ENCODE measurements around the gene APIP.

The APIP gene

GRCh38 chr11:34890089-34890488, 26.1 kb downstream of the APIP start:
- DNase-seq (ENCODE audit: low read depth in 2 of 3, low spot score in 1 of 3), result no peak

- DNase-seq (ENCODE audit: low read depth in 2 of 3, low spot score in 1 of 3), result no peak
These were observed 28.9 kb downstream of the APIP start for GRCh38 chr11:34887260-34887659.

GRCh38 chr11:34886609-34887008, 29.6 kb downstream of the APIP start:
- no peak for DNase-seq (ENCODE audit: low read depth in 2 of 3, low spot score in 1 of 3)

GRCh38 chr11:34881900-34882299, 34.3 kb downstream of the APIP start:
- DNase-seq (ENCODE audit: low read depth in 2 of 3, low spot score in 1 of 3), result no peak

- no peak for DNase-seq (ENCODE audit: low read depth in 2 of 3, low spot score in 1 of 3)
These were observed 38.7 kb downstream of the APIP start for GRCh38 chr11:34877375-34877975.

GRCh38 chr11:34874202-34874601, 42.0 kb downstream of the APIP start:
- DNase-seq (ENCODE audit: low read depth in 2 of 3, low spot score in 1 of 3), result no peak

GRCh38 chr11:34870548-34871196, 45.5 kb downstream of the APIP start:
- DNase-seq (ENCODE audit: low read depth in 2 of 3, low spot score in 1 of 3), result no peak

- no peak for DNase-seq (ENCODE audit: low read depth in 2 of 3, low spot score in 1 of 3)
These were observed 46.8 kb downstream of the APIP start for GRCh38 chr11:34869425-34869824.

GRCh38 chr11:34866375-34866774, 49.8 kb downstream of the APIP start:
- DNase-seq (ENCODE audit: low read depth in 2 of 3, low spot score in 1 of 3), result no peak

GRCh38 chr11:34865261-34865660, 50.9 kb downstream of the APIP start:
- DNase-seq (ENCODE audit: low read depth in 2 of 3, low spot score in 1 of 3), result no peak

- no peak for DNase-seq (ENCODE audit: low read depth in 2 of 3, low spot score in 1 of 3)
These were observed 51.8 kb downstream of the APIP start for GRCh38 chr11:34864424-34864823.

- no peak for DNase-seq (ENCODE audit: low read depth in 2 of 3, low spot score in 1 of 3)
These were observed 53.1 kb downstream of the APIP start for GRCh38 chr11:34863048-34863447.

- DNase-seq (ENCODE audit: low read depth in 2 of 3, low spot score in 1 of 3), result no peak
These were observed 55.7 kb downstream of the APIP start for GRCh38 chr11:34860518-34860917.

- DNase-seq (ENCODE audit: low read depth in 2 of 3, low spot score in 1 of 3), result no peak
These were observed 56.1 kb downstream of the APIP start for GRCh38 chr11:34860034-34860433.

GRCh38 chr11:34859496-34859895, 56.7 kb downstream of the APIP start:
- DNase-seq (ENCODE audit: low read depth in 2 of 3, low spot score in 1 of 3), result no peak

GRCh38 chr11:34857463-34857862, 58.7 kb downstream of the APIP start:
- no peak for DNase-seq (ENCODE audit: low read depth in 2 of 3, low spot score in 1 of 3)

GRCh38 chr11:34856251-34856650, 59.9 kb downstream of the APIP start:
- DNase-seq (ENCODE audit: low read depth in 2 of 3, low spot score in 1 of 3), result no peak

- no peak for DNase-seq (ENCODE audit: low read depth in 2 of 3, low spot score in 1 of 3)
These were observed 60.5 kb downstream of the APIP start for GRCh38 chr11:34855754-34856095.

GRCh38 chr11:34855021-34855753, 61.0 kb downstream of the APIP start:
- no peak for DNase-seq (ENCODE audit: low read depth in 2 of 3, low spot score in 1 of 3)

- no peak for DNase-seq (ENCODE audit: low read depth in 2 of 3, low spot score in 1 of 3)
These were observed 64.3 kb downstream of the APIP start for GRCh38 chr11:34851916-34852315.

GRCh38 chr11:34850334-34850733, 65.8 kb downstream of the APIP start:
- no peak for DNase-seq (ENCODE audit: low read depth in 2 of 3, low spot score in 1 of 3)

- no peak for DNase-seq (ENCODE audit: low read depth in 2 of 3, low spot score in 1 of 3)
These were observed 69.7 kb downstream of the APIP start for GRCh38 chr11:34846467-34846866.

Data from stimulated activated CD4-positive, alpha-beta T cell treated with anti-CD3 and anti-CD28 coated beads, Interleukin-12 subunit alpha, Interleukin-12 subunit beta, amount 100 ng/mL, for 48 hours (primary cell).